Subcutaneous abdominal adipose tissue (tissue), 5 donors: ENCODE data around the gene PDE4A.
"Not testable (repeated sequence)": the region's sequence is repeated elsewhere in the genome, so short reads cannot be mapped to it uniquely, and the experiment has no call there.

Source experiments
- H3K27ac ChIP-seq: one replicate; pipeline ENCODE4 v1.7.0; 2013; ENCODE audit warnings: low read depth, mild to moderate bottlenecking, inconsistent platforms, low read length, moderate library complexity
- H3K27me3 ChIP-seq, 5 donors: one replicate each; pipeline ENCODE4 v1.7.0; 2013; ENCODE audit warnings: low read length in 5 of 5, inconsistent platforms in 1 of 5; ENCODE audit not compliant: control insufficient read depth in 5 of 5, insufficient read depth in 4 of 5
- H3K36me3 ChIP-seq, 5 donors: one replicate each; pipeline ENCODE4 v1.7.0; 2013; ENCODE audit warnings: low read length in 5 of 5; ENCODE audit not compliant: control insufficient read depth in 5 of 5, insufficient read depth in 5 of 5
- H3K4me1 ChIP-seq, 5 donors: one replicate each; pipeline ENCODE4 v1.7.0; 2013; ENCODE audit warnings: low read length in 5 of 5, mild to moderate bottlenecking in 3 of 5, moderate library complexity in 1 of 5; ENCODE audit not compliant: control insufficient read depth in 5 of 5, insufficient read depth in 5 of 5
- H3K4me3 ChIP-seq, 5 donors: one replicate each; pipeline ENCODE4 v1.7.0; 2013; ENCODE audit warnings: low read length in 5 of 5, low read depth in 1 of 5
- H3K9ac ChIP-seq, 5 donors: one replicate each; pipeline ENCODE4 v1.7.0; 2013; ENCODE audit warnings: low read length in 5 of 5, mild to moderate bottlenecking in 4 of 5, moderate library complexity in 3 of 5
- H3K9me3 ChIP-seq, 5 donors: one replicate each; pipeline ENCODE4 v1.7.0; 2013; ENCODE audit warnings: low read length in 5 of 5; ENCODE audit not compliant: control insufficient read depth in 5 of 5
- donor health status: healthy.
- donor health status: healthy.
- donor health status: healthy.
- donor health status: healthy.
- donor health status: healthy.

Gene PDE4A

GRCh38 chr19:10420444-10421239 is at the start of gene PDE4A:
Gene PDE4A (plus strand): TSS chr19:10420538. CDS start chr19:10420765, 227 bp downstream.
- Histone ChIP-seq H3K9me3 (no peaks in the 10 kb centered on the region), H3K9ac (no peak within 1 kb of the TSS), H3K27ac (no peak within 1 kb of the TSS), H3K27me3 (peaks cover 49 to 65% (median 56%) of the 10 kb centered on the region in 5 donors), H3K36me3 (no peaks in the 10 kb centered on the region), H3K4me3 (peak within 1 kb of the TSS in 3 of 5 donors; percentile 12 to 47 (median 17)), H3K4me1 (peaks cover 0 to 58% (median 36%) of the 10 kb centered on the region in 5 donors)

- peaks cover 3 to 55% (median 36%) of the 10 kb centered on the region in 5 donors for H3K36me3 ChIP-seq
- no peak overlapping the region for H3K4me3 ChIP-seq
- H3K4me1 ChIP-seq: no peaks in the 10 kb centered on the region
- H3K27ac ChIP-seq: no peak overlapping the region
- H3K9ac ChIP-seq: no peak overlapping the region
- H3K9me3 ChIP-seq: no peaks in the 10 kb centered on the region
- H3K27me3 ChIP-seq: no peaks in the 10 kb centered on the region
These were observed 47.6 kb upstream of the PDE4A start for GRCh38 chr19:10372690-10373089.

DNA sequence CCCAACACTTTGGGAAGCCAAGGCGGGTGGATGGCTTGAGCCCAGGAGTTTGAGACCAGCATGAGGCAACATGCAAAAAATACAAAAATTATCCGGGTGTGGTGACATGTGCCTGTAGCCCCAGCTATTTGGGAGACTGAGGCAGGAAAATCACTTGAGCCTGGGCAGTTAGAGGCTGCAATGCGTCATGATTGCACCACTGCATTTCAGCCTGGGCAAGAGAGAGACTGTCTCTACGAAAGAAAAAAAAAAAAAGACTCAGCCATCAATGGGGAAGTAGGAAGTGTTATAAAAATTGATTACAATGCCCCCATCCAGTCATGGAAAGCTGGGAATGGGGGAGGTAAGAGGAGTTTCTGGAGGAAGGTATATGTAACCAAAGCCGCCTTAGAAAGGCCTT is 45.4 kb upstream of the PDE4A start:
- H3K9me3 ChIP-seq: no peaks in the 10 kb centered on the region
- no peak overlapping the region for H3K27ac ChIP-seq
- no peak overlapping the region for H3K4me3 ChIP-seq
- no peak overlapping the region for H3K9ac ChIP-seq
- peaks cover 0 to 7% (median 6%) of the 10 kb centered on the region in 5 donors for H3K4me1 ChIP-seq
- no peaks in the 10 kb centered on the region for H3K27me3 ChIP-seq
- peaks cover 3 to 46% (median 27%) of the 10 kb centered on the region in 5 donors for H3K36me3 ChIP-seq

- H3K9ac ChIP-seq, H3K9me3 ChIP-seq, H3K27ac ChIP-seq, H3K27me3 ChIP-seq, H3K4me3 ChIP-seq: not testable (repeated sequence)
- Histone ChIP-seq H3K4me1 (peaks cover 4 to 17% (median 14%) of the 10 kb centered on the region in 5 donors), H3K36me3 (peaks cover 0 to 31% (median 21%) of the 10 kb centered on the region in 5 donors)
These were observed 43.1 kb upstream of the PDE4A start for GRCh38 chr19:10377140-10377640.

- H3K9me3 ChIP-seq: no peaks in the 10 kb centered on the region
- peak overlapping the region in 1 of 5 donors; percentile 23 for H3K9ac ChIP-seq
- no peak overlapping the region for H3K27ac ChIP-seq
- peaks cover 0 to 29% (median 20%) of the 10 kb centered on the region in 5 donors for H3K36me3 ChIP-seq
- H3K27me3 ChIP-seq: no peaks in the 10 kb centered on the region
- peaks cover 4 to 19% (median 17%) of the 10 kb centered on the region in 5 donors for H3K4me1 ChIP-seq
- no peak overlapping the region for H3K4me3 ChIP-seq
These were observed 42.2 kb upstream of the PDE4A start for GRCh38 chr19:10378124-10378523.

GRCh38 chr19:10379880-10380312 is 40.4 kb upstream of the PDE4A start:
- no peaks in the 10 kb centered on the region for H3K27me3 ChIP-seq
- peak overlapping the region; percentile 73 to 97 (median 88) for H3K9ac ChIP-seq
- H3K9me3 ChIP-seq: no peaks in the 10 kb centered on the region
- peak overlapping the region; percentile 87 to 95 (median 91) for H3K4me3 ChIP-seq
- peak overlapping the region; percentile 82 for H3K27ac ChIP-seq
- H3K36me3 ChIP-seq: peaks cover 0 to 21% (median 17%) of the 10 kb centered on the region in 5 donors
- peaks cover 4 to 19% (median 17%) of the 10 kb centered on the region in 5 donors for H3K4me1 ChIP-seq

GRCh38 chr19:10380313-10381102 is 39.8 kb upstream of the PDE4A start, which contains the start of gene TYK2:
Gene TYK2 (minus strand): TSS chr19:10380572. CDS start chr19:10378406, 2,166 bp downstream.
- peak within 1 kb of the TSS; percentile 87 to 96 (median 91) for H3K4me3 ChIP-seq
- H3K9me3 ChIP-seq: no peaks in the 10 kb centered on the region
- peak within 1 kb of the TSS; percentile 73 to 97 (median 88) for H3K9ac ChIP-seq
- peaks cover 0 to 15% (median 14%) of the 10 kb centered on the region in 5 donors for H3K36me3 ChIP-seq
- peak within 1 kb of the TSS; percentile 82 for H3K27ac ChIP-seq
- peaks cover 4 to 19% (median 17%) of the 10 kb centered on the region in 5 donors for H3K4me1 ChIP-seq
- H3K27me3 ChIP-seq: no peaks in the 10 kb centered on the region

DNA sequence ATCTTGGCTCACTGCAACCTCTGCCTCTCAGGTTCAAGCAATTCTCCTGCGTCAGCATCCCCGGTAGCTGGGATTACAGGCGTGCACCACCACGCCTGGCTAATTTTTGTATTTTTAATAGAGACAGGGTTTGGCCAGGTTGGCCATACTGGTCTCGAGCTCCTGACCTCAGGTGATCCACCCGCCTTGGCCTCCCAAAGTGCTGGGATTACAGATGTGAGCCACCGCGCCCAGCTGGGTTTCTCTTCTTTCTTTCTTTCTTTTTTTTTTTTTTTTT is 37.2 kb upstream of the PDE4A start:
- H3K4me1 ChIP-seq: peaks cover 4 to 23% (median 17%) of the 10 kb centered on the region in 5 donors
- H3K9ac ChIP-seq, H3K27ac ChIP-seq, H3K36me3 ChIP-seq, H3K4me3 ChIP-seq, H3K9me3 ChIP-seq, H3K27me3 ChIP-seq: not testable (repeated sequence)

GRCh38 chr19:10384580-10384979 is 35.8 kb upstream of the PDE4A start:
- H3K9ac ChIP-seq: no peak overlapping the region
- no peaks in the 10 kb centered on the region for H3K36me3 ChIP-seq
- H3K27me3 ChIP-seq: no peaks in the 10 kb centered on the region
- no peak overlapping the region for H3K4me3 ChIP-seq
- H3K9me3 ChIP-seq: no peaks in the 10 kb centered on the region
- peaks cover 4 to 28% (median 15%) of the 10 kb centered on the region in 5 donors for H3K4me1 ChIP-seq
- H3K27ac ChIP-seq: no peak overlapping the region
